ENCODE measurements around the gene ITIH3.

ITIH3 gene

GRCh38 chr3:52836471-52836845 is 41.9 kb downstream of the ITIH3 start:
- no peak for TF ChIP-seq ZNF274 (IDR thresholded peaks at IDR 0.05; ENCODE audit: low read depth, low read length)
- no peak for TF ChIP-seq SUZ12 (IDR thresholded peaks at IDR 0.05; ENCODE audit: extremely low read depth, insufficient read depth, insufficient read length)
- TF ChIP-seq YY1 (IDR thresholded peaks at IDR 0.05; ENCODE audit: insufficient read depth, insufficient read length): no peak
- Histone ChIP-seq H3K4me3 (ENCODE audit: insufficient read length, low read depth) (no peak overlapping the region), H3K9ac (ENCODE audit: insufficient read length, low read depth) (no peak overlapping the region), H3K4me1 (ENCODE audit: insufficient read depth, insufficient read length) (peaks cover 25% of the 10 kb centered on the region), H3K36me3 (ENCODE audit: insufficient read depth, insufficient read length, low read length) (peaks cover 12% of the 10 kb centered on the region), H3K9me3 (ENCODE audit: insufficient read depth, low read length) (no peaks in the 10 kb centered on the region), H3K27me3 (ENCODE audit: insufficient read depth, insufficient read length) (no peaks in the 10 kb centered on the region)
- no peak for DNase-seq (ENCODE audit: low read depth, low spot score)

DNA sequence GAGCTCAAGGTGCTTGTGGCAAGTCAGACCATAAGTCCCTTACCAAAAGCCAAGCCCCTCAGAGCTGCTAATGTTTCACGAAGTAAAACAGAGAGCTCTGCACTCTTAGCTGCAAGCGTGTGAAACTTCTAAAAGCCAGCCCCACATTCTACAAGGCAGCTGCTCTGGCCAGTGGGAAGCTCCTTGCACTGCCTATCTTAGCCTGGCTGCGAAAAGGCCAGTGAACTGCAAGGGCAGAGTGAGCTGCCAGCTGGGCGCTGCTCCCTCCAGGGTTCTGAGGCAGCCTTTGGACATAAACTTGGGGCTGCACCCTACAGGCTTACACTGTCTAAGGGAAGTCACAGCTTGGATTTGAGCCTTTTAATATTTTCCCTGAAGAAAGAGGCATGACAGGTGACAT is 42.4 kb downstream of the ITIH3 start:
- Histone ChIP-seq H3K9me3 (ENCODE audit: insufficient read depth, low read length) (no peaks in the 10 kb centered on the region), H3K27me3 (ENCODE audit: insufficient read depth, insufficient read length) (no peaks in the 10 kb centered on the region), H3K4me1 (ENCODE audit: insufficient read depth, insufficient read length) (peaks cover 28% of the 10 kb centered on the region), H3K4me3 (ENCODE audit: insufficient read length, low read depth) (no peak overlapping the region), H3K36me3 (ENCODE audit: insufficient read depth, insufficient read length, low read length) (peaks cover 18% of the 10 kb centered on the region), H3K9ac (ENCODE audit: insufficient read length, low read depth) (no peak overlapping the region)
- no peak for DNase-seq (ENCODE audit: low read depth, low spot score)
- TF ChIP-seq SUZ12 (IDR thresholded peaks at IDR 0.05; ENCODE audit: extremely low read depth, insufficient read depth, insufficient read length) (no peak), ZNF274 (IDR thresholded peaks at IDR 0.05; ENCODE audit: low read depth, low read length) (no peak)

DNA sequence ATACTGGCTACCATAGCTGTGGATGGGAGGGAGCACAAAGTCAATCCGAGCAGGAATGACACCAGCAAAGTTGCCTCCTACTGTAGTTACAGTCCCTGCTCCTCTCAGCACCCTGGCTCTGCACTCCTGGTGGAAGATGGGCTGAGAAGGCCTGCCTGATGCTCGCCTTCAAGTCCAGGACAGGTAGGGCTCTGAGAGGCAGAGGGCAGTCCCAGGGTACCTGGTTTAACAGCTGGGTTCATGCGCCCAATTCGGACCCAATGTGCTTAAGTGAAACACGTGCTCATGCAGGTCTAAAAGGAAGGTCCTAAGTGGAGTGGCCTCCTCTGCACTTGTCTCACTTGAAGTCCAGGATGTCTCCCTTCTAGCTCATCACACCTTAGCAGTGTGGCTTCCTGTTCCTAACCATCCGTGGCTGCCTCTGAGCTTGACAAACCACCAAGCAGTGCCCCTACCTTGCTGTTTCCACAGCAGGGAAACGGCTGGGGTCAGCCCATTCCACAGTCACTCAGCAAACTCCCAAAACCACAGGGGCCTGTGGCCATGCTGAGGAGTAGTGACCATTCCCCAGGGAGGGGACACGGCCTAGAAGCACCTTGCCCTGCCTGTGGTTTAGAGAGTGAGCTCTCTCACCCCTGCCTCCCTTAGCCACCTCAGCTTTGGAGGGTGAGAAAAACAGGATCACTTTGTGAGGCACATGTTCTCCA is 44.1 kb downstream of the ITIH3 start:
- DNase-seq (ENCODE audit: low read depth, low spot score): no peak
- Histone ChIP-seq H3K9me3 (ENCODE audit: insufficient read depth, low read length) (no peaks in the 10 kb centered on the region), H3K27me3 (ENCODE audit: insufficient read depth, insufficient read length) (no peaks in the 10 kb centered on the region), H3K4me1 (ENCODE audit: insufficient read depth, insufficient read length) (peaks cover 22% of the 10 kb centered on the region), H3K36me3 (ENCODE audit: insufficient read depth, insufficient read length, low read length) (peaks cover 26% of the 10 kb centered on the region), H3K9ac (ENCODE audit: insufficient read length, low read depth) (no peak overlapping the region), H3K4me3 (ENCODE audit: insufficient read length, low read depth) (no peak overlapping the region)
- TF ChIP-seq ZNF274 (IDR thresholded peaks at IDR 0.05; ENCODE audit: low read depth, low read length): no peak
- no peak for TF ChIP-seq SUZ12 (IDR thresholded peaks at IDR 0.05; ENCODE audit: extremely low read depth, insufficient read depth, insufficient read length)
- TF ChIP-seq YY1 (IDR thresholded peaks at IDR 0.05; ENCODE audit: insufficient read depth, insufficient read length): no peak

DNA sequence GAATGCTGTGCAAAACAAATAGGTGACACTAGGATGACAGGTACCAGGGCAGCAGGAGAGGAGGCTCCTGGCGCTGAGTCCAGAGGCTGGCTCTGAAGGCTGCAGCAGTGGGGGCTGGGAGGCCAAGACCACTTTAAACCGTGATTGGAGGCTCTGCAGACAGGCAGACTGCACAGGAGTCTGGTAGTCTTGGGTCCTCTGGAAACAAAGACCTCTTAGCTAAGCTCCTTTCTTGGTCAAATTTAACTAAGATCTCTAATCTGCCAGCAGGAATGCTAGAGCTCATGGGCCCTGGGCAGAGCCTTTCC is 44.6 kb downstream of the ITIH3 start:
- no peaks in the 10 kb centered on the region for H3K27me3 ChIP-seq (ENCODE audit: insufficient read depth, insufficient read length)
- peaks cover 19% of the 10 kb centered on the region for H3K4me1 ChIP-seq (ENCODE audit: insufficient read depth, insufficient read length)
- H3K9me3 ChIP-seq (ENCODE audit: insufficient read depth, low read length): no peaks in the 10 kb centered on the region
- no peak overlapping the region for H3K4me3 ChIP-seq (ENCODE audit: insufficient read length, low read depth)
- H3K36me3 ChIP-seq (ENCODE audit: insufficient read depth, insufficient read length, low read length): peaks cover 26% of the 10 kb centered on the region
- H3K9ac ChIP-seq (ENCODE audit: insufficient read length, low read depth): no peak overlapping the region
- DNase-seq (ENCODE audit: low read depth, low spot score): no peak
- TF ChIP-seq YY1 (IDR thresholded peaks at IDR 0.05; ENCODE audit: insufficient read depth, insufficient read length) (no peak), ZNF274 (IDR thresholded peaks at IDR 0.05; ENCODE audit: low read depth, low read length) (no peak), SUZ12 (IDR thresholded peaks at IDR 0.05; ENCODE audit: extremely low read depth, insufficient read depth, insufficient read length) (no peak)

GRCh38 chr3:52839892-52840545 is 45.4 kb downstream of the ITIH3 start:
- DNase-seq (ENCODE audit: low read depth, low spot score): no peak
- H3K27me3 ChIP-seq (ENCODE audit: insufficient read depth, insufficient read length): no peaks in the 10 kb centered on the region
- H3K36me3 ChIP-seq (ENCODE audit: insufficient read depth, insufficient read length, low read length): peaks cover 26% of the 10 kb centered on the region
- no peak overlapping the region for H3K4me3 ChIP-seq (ENCODE audit: insufficient read length, low read depth)
- H3K9ac ChIP-seq (ENCODE audit: insufficient read length, low read depth): no peak overlapping the region
- H3K4me1 ChIP-seq (ENCODE audit: insufficient read depth, insufficient read length): peaks cover 13% of the 10 kb centered on the region
- no peak for TF ChIP-seq YY1 (IDR thresholded peaks at IDR 0.05; ENCODE audit: insufficient read depth, insufficient read length)
- no peak for TF ChIP-seq ZNF274 (IDR thresholded peaks at IDR 0.05; ENCODE audit: low read depth, low read length)
- no peak for TF ChIP-seq SUZ12 (IDR thresholded peaks at IDR 0.05; ENCODE audit: extremely low read depth, insufficient read depth, insufficient read length)
- no peaks in the 10 kb centered on the region for H3K9me3 ChIP-seq (ENCODE audit: insufficient read depth, low read length)

DNA sequence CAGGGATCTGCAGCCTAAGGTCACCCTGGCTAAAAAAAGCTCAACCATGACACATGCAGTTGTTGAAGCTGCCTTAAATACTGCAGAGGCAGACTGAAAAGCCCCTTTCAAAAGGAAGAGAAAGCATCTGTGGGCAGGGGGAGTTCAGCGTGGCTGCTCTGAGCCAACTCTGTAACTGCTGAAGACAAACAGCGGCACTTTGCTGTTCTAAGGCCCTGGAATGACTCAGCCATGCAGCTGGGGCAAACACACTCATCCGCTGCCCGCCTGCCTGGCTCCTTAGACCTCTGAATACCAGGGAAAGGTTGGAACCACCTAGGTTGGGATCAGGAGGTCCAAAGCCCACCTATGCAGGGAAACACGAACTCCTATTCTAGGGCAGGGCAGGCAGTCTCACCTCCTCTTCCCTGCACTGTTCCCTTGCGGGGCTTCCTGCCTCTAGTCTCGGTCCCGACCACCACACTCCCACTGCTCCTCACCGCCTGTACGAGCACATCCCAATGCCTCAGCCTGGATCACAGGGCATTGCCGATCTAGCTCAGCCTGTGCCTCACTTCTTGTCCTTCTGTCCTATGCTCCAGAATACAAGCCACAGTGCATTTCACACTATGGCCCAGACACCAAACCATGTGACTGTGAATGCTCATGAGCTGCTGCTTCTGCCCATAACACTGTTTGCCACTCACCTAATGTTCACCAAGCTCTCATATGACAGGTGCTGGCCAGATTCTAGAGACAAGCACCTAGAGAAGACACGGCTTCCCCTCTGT is 46.8 kb downstream of the ITIH3 start:
- no peak for DNase-seq (ENCODE audit: low read depth, low spot score)
- peaks cover 6% of the 10 kb centered on the region for H3K4me1 ChIP-seq (ENCODE audit: insufficient read depth, insufficient read length)
- H3K36me3 ChIP-seq (ENCODE audit: insufficient read depth, insufficient read length, low read length): peaks cover 21% of the 10 kb centered on the region
- H3K9me3 ChIP-seq (ENCODE audit: insufficient read depth, low read length): no peaks in the 10 kb centered on the region
- H3K4me3 ChIP-seq (ENCODE audit: insufficient read length, low read depth): no peak overlapping the region
- TF ChIP-seq ZNF274 (IDR thresholded peaks at IDR 0.05; ENCODE audit: low read depth, low read length) (no peak), SUZ12 (IDR thresholded peaks at IDR 0.05; ENCODE audit: extremely low read depth, insufficient read depth, insufficient read length) (no peak), YY1 (IDR thresholded peaks at IDR 0.05; ENCODE audit: insufficient read depth, insufficient read length) (no peak)
- no peak overlapping the region for H3K9ac ChIP-seq (ENCODE audit: insufficient read length, low read depth)
- H3K27me3 ChIP-seq (ENCODE audit: insufficient read depth, insufficient read length): no peaks in the 10 kb centered on the region

- Histone ChIP-seq H3K9me3 (ENCODE audit: insufficient read depth, low read length) (no peaks in the 10 kb centered on the region), H3K9ac (ENCODE audit: insufficient read length, low read depth) (no peak overlapping the region), H3K36me3 (ENCODE audit: insufficient read depth, insufficient read length, low read length) (peaks cover 20% of the 10 kb centered on the region), H3K4me3 (ENCODE audit: insufficient read length, low read depth) (no peak overlapping the region), H3K4me1 (ENCODE audit: insufficient read depth, insufficient read length) (peaks cover 6% of the 10 kb centered on the region), H3K27me3 (ENCODE audit: insufficient read depth, insufficient read length) (no peaks in the 10 kb centered on the region)
- TF ChIP-seq YY1 (IDR thresholded peaks at IDR 0.05; ENCODE audit: insufficient read depth, insufficient read length) (no peak), ZNF274 (IDR thresholded peaks at IDR 0.05; ENCODE audit: low read depth, low read length) (no peak)
- no peak for DNase-seq (ENCODE audit: low read depth, low spot score)
These were observed 47.4 kb downstream of the ITIH3 start for GRCh38 chr3:52841981-52842340.
